ENCODE measurements around the gene VASH2. TPM values are rescaled to one million over a fixed set of nuclear protein-coding genes. Genes with fewer than 3 reads are reported as not detected.
A peak's percentile ranks its signal among the peaks of the same experiment; 100 is the strongest.
"Not testable (repeated sequence)": the region's sequence is repeated elsewhere in the genome, so short reads cannot be mapped to it uniquely, and the experiment has no call there.

Gene VASH2
- total RNA-seq (2014; rRNA removed), result 1.7 and 3.3 TPM in 2 replicates
- 4.2 TPM for polyA plus RNA-seq (2012)

DNA sequence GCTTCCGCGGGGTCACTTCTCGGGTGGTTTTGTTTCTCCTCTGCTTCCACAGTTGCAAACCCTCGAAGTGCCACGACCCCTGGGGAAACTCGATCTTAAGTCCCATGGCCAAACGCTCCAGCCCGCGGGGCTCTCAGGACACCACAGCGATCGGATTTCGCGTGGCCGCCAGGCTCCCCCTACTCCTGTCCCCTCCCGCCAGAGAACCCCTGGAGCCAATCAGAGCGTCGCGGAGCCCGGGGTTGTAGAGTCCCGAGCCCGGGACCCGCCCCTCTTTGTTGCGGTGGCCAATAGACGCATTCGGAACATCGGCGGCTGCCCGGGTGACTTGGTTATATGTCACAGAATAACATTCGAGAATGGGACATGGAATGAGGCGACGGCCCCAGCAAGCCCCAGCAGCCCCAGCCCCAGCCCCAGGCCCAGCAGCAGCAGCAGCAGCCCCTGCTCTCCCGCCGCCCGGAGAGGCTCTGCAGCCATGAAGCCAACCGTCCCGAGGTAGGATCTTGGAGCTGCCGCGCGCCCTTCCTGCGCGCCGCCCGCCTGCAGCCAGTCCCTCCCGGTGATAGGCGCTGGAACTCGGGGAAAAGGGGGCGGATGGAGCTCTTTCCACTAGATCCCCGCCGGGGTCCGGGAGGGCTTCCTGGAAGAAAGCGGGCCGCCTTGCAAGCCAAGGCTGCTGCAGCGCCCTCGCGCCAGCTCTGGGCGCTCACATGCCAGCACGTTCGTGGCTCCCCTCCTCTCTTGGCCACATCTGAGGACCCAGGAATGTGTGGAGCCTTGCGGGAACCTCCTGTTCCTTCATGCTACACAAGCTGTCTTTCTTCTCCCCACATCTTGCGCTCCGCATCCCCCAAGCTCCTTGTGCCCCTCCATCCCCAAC, at the start of gene VASH2:
TSS of gene VASH2 (plus strand) at position 299 of the 883 bp plus-strand sequence. CDS start 1,002 bp downstream, outside the sequence.
- DNase-seq (ENCODE audit: low read depth), result peak; percentile 79

DNA sequence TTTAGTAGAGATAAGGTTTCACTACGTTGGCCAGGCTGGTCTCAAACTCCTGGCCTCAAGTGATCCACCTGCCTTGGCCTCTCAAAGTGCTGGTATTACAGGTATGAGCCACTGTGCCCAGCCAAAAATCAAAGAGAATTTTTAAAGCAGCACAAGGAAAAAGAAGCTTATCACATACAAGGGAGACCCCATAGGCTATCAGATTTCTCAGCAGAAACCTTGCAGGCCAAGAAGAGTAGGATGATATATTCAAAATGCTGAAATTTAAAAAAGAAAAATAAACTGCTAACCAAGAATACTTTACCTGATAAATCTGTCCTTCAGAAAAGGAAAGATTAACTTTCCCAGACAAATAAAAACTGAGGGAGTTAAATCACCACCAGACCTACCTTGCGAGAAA, 49.1 kb upstream of the VASH2 start:
- DNase-seq (ENCODE audit: low read depth), result no peak

DNA sequence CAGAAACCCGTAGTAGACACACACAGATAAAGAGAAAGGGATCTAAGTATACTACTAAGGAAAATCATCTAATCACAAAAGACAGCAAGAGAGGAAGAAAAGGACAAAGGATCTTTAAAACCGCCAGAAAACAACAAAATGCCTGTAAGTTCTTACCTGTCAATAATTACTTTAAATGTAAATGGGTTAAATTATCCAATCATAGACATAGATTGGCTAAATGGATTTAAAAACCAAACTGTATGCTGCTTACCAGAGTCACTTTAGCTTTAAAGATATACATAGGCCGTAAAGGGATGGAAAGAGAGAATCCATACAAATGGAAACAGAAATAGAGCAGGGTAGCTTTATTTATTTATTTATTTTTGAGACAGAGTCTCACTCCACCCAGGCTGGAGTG, 48.3 kb upstream of the VASH2 start:
- DNase-seq (ENCODE audit: low read depth), result no peak

DNA sequence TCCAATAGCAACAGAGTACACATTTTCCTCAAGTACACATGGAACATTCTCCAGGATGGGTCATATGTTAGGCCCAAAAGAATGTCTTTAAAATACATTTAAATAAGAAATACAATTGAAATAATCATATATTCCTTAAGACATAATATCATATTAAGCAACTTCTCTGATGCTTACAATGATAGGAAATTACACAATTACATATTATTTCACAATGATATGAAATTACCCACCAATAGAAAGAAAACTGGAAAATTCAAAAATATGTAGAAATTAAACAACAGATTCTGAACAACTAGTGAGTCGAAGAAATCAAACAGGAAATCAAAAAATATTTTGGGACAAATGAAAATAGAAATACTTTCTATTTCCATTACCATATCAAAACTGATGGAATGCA, 46.7 kb upstream of the VASH2 start:
- no peak for DNase-seq (ENCODE audit: low read depth)

DNA sequence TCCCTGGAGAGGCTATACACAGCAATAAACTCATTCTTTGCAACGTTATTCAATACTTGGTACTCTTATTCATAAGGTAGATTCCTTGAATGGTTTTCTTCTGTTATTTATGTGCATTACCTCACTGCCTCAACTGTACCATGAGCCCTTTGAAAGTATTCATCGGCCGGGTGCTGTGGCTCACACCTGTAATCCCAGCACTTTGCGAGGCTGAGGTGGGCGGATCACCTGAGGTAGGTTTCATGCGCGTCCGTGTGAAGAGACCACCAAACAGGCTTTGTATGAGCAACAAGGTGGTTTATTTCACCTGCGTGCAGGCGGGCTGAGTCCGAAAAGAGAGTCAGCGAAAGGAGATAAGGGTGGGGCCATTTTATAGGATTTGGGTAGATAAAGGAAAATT, 42.3 kb upstream of the VASH2 start:
- DNase-seq (ENCODE audit: low read depth), result not testable (repeated sequence)

DNA sequence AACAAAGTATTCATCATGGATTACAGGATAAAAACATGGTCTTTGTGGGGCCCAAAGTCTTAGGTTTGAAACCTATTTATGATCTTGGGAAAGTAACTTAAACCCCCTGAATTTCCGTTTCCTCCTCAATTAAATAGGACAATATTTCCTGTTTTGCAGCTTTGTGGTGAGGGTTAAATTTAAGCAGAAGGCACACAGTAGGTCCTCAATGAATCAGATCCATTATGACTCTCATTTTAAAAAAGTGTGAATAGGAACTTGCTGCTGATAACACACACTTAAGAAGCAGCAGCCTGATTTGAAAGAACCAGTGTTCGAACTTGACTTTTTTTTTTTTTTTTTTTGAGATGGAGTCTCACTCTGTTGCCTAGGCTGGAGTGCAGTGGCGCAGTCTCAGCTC, 41.4 kb upstream of the VASH2 start:
- no peak for DNase-seq (ENCODE audit: low read depth)

DNA sequence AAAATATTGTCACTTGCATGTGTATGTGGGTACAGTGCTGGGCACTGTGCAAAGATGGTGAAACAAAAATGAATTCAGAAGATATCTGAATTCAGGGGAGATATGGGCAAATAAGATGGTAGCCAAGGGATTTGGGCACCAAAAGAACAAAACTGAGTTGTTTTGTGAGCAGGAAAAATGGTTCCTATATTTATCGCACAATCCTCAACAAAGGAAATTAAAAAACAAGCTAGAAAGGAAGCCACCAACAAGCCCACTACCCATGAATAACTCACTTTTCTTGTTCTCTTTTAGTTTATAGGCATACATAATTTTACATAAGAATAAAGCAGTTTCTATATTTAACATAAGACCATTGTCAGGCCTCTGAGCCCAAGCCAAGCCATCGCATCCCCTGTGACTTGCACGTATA, 40.7 kb upstream of the VASH2 start:
- no peak for DNase-seq (ENCODE audit: low read depth)

DNA sequence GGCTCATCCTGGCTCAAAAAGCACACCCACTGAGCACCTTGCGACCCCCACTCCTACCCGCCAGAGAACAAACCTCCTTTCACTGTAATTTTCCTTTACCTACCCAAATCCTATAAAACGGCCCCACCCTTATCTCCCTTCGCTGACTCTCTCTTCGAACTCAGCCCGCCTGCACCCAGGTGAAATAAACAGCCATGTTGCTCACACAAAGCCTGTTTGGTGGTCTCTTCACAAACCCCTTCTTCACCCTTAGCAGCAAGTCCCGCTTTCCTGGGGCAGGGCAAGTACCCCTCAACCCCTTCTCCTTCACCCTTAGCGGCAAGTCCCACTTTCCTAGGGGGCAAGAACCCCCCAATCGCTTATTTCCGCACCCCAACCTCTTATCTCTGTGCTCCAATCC, 40.1 kb upstream of the VASH2 start:
- DNase-seq (ENCODE audit: low read depth), result not testable (repeated sequence)

DNA sequence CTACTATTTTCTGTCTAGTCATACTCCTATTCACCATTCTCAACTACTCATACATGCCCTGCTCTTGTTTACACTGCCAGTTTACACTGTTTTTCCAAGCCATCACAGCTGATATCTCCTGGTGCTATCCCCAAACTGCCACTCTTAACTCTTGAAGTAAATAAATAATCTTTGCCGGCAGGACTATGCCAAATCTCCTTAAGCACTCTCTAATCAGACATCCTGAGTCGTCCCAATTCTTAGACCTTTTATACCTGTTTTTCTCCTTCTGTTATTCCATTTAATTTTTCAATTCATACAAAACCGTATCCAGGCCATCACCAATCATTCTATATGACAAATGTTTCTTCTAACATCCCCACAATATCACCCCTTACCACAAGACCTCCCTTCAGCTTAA, 36.7 kb upstream of the VASH2 start:
- DNase-seq (ENCODE audit: low read depth), result not testable (repeated sequence)

DNA sequence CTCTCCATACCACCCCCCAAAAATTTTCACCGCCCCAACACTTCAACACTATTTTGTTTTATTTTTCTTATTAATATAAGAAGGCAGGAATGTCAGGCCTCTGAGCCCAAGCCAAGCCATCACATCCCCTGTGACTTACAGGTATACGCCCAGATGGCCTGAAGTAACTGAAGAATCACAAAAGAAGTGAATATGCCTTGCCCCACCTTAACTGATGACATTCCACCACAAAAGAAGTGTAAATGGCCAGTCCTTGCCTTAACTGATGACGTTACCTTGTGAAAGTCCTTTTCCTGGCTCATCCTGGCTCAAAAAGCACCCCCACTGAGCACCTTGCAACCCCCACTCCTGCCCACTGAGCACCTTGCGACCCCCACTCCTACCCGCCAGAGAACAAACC, 36.2 kb upstream of the VASH2 start:
- not testable (repeated sequence) for DNase-seq (ENCODE audit: low read depth)

DNA sequence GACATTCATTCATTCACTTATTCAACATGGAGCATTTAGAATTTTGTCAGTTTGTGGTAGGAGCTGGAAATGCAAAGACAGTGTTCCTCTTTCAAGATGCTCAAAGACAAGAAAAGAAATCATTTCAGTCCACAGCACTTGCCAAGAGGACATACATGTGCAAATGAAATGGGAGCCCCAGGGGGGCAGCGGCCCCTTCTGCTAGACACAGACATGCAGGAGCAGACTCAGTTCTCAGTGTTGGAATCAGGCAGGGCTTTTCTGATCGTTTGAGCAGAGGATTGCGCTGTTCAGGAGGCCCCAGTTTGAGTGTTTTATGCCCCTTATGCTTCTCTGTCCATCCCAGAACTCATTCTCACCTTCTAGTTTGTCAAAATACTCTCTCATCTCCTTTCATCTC, 35.6 kb upstream of the VASH2 start:
- no peak for DNase-seq (ENCODE audit: low read depth)

DNA sequence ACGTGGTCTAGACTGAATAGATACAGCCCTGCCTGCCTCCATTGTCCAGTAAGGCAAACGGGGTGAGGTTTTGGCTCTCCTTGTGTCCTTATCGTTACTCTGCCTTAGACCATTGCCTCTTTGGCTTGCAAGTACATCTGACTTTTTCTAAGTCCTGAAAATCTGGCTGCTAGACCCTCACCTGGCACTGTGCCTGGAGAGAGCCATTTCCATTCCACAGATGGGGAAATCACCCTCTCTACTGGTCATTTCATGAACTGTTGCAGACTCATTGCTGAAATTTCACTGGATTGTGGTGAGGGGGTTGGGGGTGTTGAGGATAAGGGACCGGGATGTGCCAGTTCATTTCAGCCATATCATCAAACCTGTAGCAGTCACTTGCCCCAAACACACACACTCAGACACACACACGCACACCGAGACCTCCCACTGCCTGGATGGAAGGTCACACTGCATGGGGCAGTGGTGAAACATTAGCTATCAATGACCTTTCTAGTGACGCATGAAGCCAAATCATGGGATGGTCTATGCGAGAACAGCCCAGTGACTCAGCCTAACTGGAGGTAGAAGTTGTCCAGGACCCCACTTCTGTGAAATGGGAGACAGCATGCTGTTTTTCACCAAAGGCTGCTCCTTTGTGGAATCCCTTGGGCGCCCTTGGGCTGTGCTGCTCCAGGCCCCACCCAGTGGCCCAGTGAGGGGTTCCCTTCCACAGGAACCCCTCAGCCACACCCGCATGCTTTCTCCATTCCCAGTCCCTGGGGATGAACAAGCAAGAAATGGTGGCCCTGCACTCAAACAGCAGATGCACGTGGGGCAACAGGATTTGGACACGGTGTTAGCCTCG, 34.9 kb upstream of the VASH2 start:
- peak; percentile 19 for DNase-seq (ENCODE audit: low read depth)

DNA sequence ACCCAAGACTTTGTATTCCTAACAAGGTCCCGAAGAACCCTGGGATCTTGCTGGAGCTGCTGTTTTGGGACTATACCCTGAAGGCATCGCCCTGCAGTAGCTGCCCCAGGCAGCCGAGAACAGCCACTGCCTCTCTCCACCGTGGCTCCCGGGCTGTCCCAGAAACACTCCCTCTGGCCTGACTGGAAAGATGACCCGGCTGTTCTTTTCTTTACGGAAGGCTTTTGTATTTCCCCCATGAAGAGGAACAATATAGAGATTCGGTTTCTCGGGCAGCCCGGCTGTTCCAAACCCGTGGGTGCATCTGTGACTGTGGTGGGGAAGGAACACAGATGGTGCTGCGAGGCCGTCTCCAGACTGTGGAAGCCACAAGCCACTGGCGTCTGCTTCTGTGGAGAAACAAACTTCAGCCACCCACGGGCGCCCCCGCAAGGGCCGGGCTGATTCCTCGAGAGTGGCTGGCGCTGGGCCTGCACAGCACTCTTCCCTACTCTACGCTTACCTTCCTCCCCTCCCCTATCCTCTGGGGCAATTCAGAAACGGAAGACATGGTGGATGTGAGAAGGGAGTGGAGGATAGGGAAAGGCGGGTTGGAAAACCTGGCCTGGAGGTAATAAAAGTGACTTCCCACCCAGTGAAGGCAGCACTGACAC, 33.7 kb upstream of the VASH2 start:
- peak; percentile 68 for DNase-seq (ENCODE audit: low read depth)

DNA sequence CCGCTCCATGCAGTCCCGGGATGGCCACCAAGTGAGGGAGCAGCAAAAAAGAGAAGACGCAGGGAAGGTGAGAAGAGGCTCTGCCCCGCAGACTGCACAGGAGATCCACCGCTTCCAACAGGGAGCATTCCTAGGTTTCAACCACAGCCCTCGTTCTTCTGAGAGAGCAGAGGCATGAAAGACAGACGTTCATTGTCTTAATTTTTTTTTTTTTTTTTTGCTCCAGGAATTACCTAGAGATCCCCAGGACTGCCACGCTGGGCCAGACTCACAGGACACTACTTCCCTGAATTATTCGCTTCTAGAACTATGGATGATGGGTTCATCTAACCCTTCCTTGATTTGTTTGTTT, 33.2 kb upstream of the VASH2 start:
- no peak for DNase-seq (ENCODE audit: low read depth)

DNA sequence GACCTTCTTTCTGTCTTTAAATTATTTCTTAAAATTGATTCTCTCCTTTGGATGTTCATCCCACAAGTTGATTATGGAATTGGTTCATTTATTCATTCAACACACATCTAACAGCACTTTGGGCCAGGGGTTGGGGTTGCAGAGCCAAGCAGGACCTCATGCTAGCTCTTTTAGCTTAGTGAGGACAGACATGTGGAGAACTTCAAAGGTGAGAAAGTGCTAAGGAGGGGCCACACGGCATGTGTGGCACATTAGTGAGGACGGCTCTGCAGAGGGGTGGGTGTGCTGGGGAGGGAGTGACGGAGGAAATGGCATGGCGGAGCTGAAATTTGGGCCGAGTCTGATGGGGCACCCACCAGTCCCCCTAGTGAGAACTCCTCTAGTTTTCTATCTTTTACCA, 32.5 kb upstream of the VASH2 start:
- no peak for DNase-seq (ENCODE audit: low read depth)

DNA sequence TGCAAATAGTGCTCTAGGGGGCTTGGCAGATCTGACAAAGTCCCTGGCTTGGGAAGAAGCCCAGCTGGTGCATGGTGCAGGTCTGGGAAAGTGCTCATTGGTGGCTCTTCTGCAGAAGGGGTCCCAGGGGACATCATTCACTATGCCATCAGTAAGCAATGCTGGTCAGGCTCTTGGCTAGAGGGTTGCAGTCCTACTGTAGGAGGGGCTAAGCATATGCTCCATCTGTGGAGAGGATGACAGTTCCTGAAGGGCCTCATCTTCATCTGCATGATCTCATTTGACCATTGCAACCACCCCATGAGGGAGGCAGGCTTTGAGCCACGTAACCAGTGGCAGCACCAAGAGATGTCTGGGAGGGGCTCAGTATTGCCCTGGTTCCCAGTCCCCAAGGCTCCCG, 31.5 kb upstream of the VASH2 start:
- DNase-seq (ENCODE audit: low read depth), result no peak

DNA sequence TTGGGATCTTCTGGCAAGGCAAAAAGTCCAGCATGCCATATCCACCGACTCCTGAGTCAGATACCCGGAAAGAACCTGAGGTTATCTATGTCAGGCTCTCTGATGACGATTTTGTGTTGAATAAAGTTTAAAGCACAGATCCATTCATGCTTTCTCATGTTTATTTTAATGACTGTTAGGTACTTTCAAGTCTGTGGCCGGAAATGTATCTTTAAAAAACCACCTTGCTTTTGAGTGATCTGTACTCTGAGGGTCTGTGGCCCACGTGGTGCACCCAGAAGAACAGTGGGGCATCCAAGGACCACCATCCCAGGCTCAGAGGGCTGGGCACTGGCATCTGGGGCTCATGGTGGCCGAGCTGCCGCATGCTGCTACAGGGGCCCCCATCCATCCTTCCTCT, 30.1 kb upstream of the VASH2 start:
- DNase-seq (ENCODE audit: low read depth), result no peak

DNA sequence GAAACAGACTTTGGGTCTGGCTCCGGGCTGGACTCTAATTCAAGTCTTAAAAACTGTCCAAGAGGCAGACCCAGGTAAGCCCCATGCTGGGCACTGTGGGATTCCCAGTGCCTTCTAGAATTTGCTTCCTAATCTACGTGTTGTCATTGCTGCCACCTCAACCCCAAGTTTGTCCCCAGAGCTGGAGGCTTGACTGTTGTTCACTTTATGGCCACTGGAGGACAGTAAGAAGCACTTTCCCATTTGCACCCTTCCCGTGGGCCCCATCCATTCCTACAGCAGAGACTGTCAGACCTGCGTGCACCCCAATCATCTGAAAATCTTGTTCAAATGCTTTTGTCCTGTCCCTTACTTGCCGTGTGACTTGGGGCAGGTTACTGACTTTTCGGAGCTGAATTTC, 29.4 kb upstream of the VASH2 start:
- DNase-seq (ENCODE audit: low read depth), result no peak

DNA sequence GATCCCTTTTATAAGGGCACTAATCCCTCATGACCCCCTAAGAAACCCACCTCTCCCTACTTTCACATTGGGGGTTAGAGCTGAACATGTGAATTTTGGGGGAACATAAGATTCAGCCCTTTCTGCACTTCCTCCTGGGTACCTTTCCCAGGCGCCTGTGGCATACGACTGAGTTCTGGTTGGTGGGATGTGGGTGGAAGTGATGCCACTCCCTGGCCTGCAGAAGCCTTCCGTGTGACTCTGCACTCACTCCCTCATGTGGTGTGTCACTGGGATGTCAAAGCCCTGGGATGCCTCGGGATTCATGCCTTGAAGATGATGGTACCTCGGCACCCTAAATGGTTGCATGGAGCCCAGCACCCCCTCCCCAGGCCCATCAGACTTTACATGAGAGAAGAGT, 28.3 kb upstream of the VASH2 start:
- DNase-seq (ENCODE audit: low read depth), result no peak

DNA sequence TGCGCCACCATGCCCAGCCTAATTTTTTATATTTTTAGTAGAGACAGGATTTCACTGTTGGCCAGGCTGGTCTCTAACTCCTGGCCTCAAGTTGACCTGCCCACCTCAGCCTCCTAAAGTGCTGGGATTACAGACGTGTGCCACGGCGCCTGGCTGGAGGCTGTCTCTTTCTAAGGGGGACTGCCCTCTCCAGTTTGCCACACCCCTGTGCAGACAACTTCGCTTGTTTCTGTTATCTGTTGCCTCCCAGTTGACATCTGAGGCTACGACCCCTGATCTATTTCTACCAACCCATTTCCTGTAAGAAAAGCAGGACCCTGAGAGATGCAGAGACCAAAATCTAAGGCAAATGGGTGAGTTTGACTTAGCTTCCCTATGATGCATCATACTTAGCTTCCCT, 24.0 kb upstream of the VASH2 start:
- DNase-seq (ENCODE audit: low read depth), result no peak

DNA sequence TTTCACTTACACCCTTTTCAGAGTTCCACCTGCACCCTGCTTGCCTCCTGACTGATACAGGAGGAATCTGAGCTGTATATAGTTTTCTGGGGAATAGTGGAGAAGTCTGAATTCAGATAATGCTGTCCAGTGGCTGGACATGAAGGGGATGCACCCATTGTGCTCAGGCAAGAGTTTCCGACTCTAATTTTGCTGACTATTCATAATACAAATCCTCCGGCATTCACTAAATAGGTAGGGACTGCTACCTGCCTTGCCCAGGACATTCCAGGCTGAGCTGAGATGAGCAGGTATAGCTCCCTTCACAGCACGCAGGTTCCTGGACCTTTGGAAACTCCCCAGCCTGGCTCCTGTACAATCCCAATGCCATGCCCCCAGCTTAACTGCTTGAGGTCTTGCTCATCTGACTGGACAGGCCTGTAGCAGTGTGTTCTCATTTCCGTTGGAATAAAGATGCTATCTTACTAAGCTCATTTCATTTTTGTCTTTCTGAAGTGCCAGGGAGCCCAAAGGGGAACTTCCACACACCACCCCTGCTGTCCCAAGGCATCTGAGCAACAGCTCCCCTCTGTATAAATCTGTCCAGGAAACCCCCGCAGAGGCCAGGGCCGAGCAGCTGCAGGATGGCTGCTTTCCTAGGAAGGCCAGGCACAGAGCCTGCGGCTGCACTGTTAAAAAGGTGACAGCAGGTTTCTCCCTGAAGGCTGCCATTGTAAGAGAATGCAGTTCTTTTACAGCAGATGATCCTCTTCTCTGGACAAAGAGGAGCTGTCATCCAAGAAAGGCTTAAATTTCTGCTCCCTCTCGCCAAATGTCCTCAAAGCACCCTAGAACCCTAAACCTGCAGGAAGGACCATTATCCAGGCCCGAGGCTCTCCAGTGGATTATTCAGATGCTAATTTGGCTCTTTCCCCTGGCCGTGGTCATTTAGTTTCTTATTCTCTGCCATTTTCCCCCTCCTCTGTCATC, 21.7 kb upstream of the VASH2 start:
- no peak for DNase-seq (ENCODE audit: low read depth)

Measured in LHCN-M2 (cell line).